ENCODE measurements around the gene ADCK1. TPM values are rescaled to one million over a fixed set of nuclear protein-coding genes. Genes with fewer than 3 reads are reported as not detected.

The ADCK1 gene
- total RNA-seq, 1 donor from 2014 or later, result 6.2 TPM

DNA sequence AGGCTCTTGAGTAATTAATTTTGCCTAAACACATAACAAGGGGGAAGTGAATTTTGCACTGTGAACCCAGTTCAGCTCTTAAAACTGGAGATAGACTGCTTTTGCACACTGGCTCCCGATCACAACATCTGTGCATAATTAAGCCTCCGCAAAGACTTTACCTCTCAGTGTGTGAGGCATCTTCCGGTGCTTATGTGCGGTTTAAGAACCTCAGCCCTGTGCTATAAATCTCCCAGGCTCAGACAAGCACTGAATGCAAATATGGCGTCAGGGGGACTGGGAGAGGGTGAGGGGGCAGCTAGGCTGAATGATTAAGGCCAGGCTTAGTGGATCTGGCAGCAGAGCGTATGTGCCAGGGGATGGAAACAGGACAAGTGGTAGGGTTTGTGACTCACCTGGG lies 103.3 kb downstream of the ADCK1 start:
- Mint-ChIP-seq H3K4me1 (ENCODE audit: unreplicated experiment) (peaks cover 2% of the 10 kb centered on the region), H3K36me3 (ENCODE audit: low read depth, unreplicated experiment) (no peaks in the 10 kb centered on the region)

DNA sequence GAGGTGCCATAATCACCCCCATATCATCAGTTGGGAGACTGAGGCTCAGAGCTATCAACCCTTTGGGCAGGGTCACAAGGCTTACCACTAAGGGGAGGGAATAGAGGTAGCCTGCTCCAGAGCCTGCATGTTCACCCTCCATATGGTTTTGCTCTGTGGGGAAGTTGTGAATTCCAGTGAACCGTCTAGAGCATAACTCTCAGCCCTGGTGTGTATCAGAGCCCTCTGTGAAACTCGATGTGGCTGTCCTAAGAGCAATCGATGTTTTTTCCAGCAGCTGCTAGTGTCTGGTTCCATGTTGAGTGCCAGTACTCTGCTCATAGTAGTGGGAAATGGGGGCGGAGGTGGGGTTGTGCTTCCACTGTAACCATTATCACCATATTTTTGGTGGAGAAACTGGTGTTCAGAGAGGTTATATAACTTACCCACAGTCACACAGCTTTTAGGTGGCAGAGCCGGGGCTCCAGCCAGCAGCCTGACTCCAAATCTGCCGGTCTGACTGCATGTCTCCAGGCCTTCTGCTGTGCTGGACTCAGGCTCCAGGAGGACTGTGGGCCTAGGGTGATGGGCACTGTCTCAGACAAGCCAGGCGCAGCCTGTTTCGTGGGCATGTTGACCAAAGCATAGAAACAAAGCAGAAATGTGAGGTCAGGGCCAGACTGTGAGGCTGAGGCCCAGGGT lies 104.2 kb downstream of the ADCK1 start:
- DNase-seq (ENCODE audit: low spot score), result no peak
- Mint-ChIP-seq H3K27me3 (ENCODE audit: unreplicated experiment) (peaks cover 1% of the 10 kb centered on the region), H3K27ac (ENCODE audit: unreplicated experiment) (no peak overlapping the region), H3K36me3 (ENCODE audit: low read depth, unreplicated experiment) (no peaks in the 10 kb centered on the region), H3K9me3 (ENCODE audit: unreplicated experiment) (no peaks in the 10 kb centered on the region), H3K4me1 (ENCODE audit: unreplicated experiment) (peaks cover 6% of the 10 kb centered on the region), H3K4me3 (ENCODE audit: unreplicated experiment) (no peak overlapping the region)
- TF ChIP-seq, protein P1, sequence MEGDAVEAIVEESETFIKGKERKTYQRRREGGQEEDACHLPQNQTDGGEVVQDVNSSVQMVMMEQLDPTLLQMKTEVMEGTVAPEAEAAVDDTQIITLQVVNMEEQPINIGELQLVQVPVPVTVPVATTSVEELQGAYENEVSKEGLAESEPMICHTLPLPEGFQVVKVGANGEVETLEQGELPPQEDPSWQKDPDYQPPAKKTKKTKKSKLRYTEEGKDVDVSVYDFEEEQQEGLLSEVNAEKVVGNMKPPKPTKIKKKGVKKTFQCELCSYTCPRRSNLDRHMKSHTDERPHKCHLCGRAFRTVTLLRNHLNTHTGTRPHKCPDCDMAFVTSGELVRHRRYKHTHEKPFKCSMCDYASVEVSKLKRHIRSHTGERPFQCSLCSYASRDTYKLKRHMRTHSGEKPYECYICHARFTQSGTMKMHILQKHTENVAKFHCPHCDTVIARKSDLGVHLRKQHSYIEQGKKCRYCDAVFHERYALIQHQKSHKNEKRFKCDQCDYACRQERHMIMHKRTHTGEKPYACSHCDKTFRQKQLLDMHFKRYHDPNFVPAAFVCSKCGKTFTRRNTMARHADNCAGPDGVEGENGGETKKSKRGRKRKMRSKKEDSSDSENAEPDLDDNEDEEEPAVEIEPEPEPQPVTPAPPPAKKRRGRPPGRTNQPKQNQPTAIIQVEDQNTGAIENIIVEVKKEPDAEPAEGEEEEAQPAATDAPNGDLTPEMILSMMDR (IDR thresholded peaks at IDR 0.05; ENCODE audit: unreplicated experiment), result no peak

More for the DNA sequence above, 103.3 kb downstream of the ADCK1 start:
- TF ChIP-seq, protein P1 (IDR thresholded peaks at IDR 0.05; ENCODE audit: unreplicated experiment), result no peak
- no peak overlapping the region for H3K4me3 Mint-ChIP-seq (ENCODE audit: unreplicated experiment)
- peaks cover 1% of the 10 kb centered on the region for H3K27me3 Mint-ChIP-seq (ENCODE audit: unreplicated experiment)
- H3K9me3 Mint-ChIP-seq (ENCODE audit: unreplicated experiment), result no peaks in the 10 kb centered on the region
- no peak for DNase-seq (ENCODE audit: low spot score)
- no peak overlapping the region for H3K27ac Mint-ChIP-seq (ENCODE audit: unreplicated experiment)

DNA sequence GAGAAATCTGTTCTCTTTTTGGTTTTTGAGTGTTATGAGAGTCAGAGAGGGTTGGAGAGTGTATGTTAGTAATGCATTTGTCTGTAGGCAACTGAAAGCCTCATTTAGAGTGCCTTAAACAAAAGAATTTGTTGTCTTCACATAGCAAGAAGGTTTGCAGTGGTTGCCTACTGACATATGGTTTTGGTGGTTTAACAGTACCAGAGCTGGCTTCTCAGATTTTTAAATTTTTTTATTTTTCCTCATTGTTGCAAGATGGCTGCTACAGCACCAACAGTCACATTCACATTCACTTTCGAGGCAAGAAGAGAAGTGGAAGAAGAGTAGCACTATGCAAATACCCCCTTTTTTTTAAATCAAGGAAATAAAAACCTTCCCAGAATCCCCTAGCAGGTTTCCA lies 106.5 kb downstream of the ADCK1 start:
- H3K36me3 Mint-ChIP-seq (ENCODE audit: low read depth, unreplicated experiment), result no peaks in the 10 kb centered on the region
- peaks cover 21% of the 10 kb centered on the region for H3K4me1 Mint-ChIP-seq (ENCODE audit: unreplicated experiment)
- H3K27me3 Mint-ChIP-seq (ENCODE audit: unreplicated experiment), result peaks cover 1% of the 10 kb centered on the region
- H3K9me3 Mint-ChIP-seq (ENCODE audit: unreplicated experiment), result no peaks in the 10 kb centered on the region
- H3K4me3 Mint-ChIP-seq (ENCODE audit: unreplicated experiment), result no peak overlapping the region
- no peak overlapping the region for H3K27ac Mint-ChIP-seq (ENCODE audit: unreplicated experiment)
- DNase-seq (ENCODE audit: low spot score), result no peak
- TF ChIP-seq, protein P1 (IDR thresholded peaks at IDR 0.05; ENCODE audit: unreplicated experiment), result no peak

DNA sequence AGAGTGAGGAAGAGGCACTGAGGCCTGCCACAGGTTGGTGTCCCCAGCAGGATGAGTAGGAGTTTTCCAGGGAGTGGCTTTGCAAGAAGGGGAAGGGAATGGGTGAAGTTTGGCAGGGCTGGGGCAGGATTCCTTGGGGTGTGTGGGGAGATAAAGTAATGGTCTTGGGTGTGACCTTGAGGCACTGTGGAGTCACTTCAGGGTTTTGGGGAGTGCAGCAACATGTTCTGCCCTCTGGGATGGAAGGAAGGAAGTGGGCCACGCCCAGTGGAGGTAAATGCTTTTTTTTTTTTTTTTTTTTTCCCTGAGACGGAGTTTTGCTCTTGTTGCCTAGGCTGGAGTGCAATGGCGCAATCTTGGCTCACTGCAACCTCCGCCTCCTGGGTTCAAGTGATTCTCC lies 108.9 kb downstream of the ADCK1 start:
- Mint-ChIP-seq H3K27ac (ENCODE audit: unreplicated experiment) (no peak overlapping the region), H3K4me1 (ENCODE audit: unreplicated experiment) (peaks cover 21% of the 10 kb centered on the region), H3K27me3 (ENCODE audit: unreplicated experiment) (peaks cover 1% of the 10 kb centered on the region), H3K4me3 (ENCODE audit: unreplicated experiment) (peak overlapping the region; percentile 19), H3K9me3 (ENCODE audit: unreplicated experiment) (no peaks in the 10 kb centered on the region), H3K36me3 (ENCODE audit: low read depth, unreplicated experiment) (no peaks in the 10 kb centered on the region)
- TF ChIP-seq, protein P1 (IDR thresholded peaks at IDR 0.05; ENCODE audit: unreplicated experiment), result no peak
- DNase-seq (ENCODE audit: low spot score), result no peak

DNA sequence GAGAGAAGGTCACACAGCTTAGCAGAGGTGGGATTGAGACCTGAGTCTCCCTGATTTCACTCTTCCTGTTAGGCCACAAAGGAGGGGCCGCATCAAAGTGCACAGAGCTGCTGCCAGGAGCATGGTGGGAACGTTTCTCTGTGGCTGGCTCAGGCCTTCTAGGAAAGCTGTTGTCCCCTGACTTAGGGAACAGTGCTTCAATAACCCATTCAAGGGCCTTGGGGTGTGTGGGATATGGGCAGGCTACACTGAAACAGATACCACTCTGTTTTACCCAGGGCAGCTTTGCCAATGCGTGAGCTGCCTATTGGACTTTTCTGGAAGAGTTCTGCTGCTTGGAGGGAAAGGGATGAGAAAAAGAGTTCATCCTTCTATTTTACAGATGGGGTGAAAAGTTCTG lies 110.0 kb downstream of the ADCK1 start:
- Mint-ChIP-seq H3K27ac (ENCODE audit: unreplicated experiment) (no peak overlapping the region), H3K9me3 (ENCODE audit: unreplicated experiment) (no peaks in the 10 kb centered on the region), H3K4me3 (ENCODE audit: unreplicated experiment) (no peak overlapping the region), H3K27me3 (ENCODE audit: unreplicated experiment) (no peaks in the 10 kb centered on the region), H3K4me1 (ENCODE audit: unreplicated experiment) (peaks cover 21% of the 10 kb centered on the region), H3K36me3 (ENCODE audit: low read depth, unreplicated experiment) (no peaks in the 10 kb centered on the region)
- TF ChIP-seq, protein P1 (IDR thresholded peaks at IDR 0.05; ENCODE audit: unreplicated experiment), result no peak
- DNase-seq (ENCODE audit: low spot score), result no peak

All from endothelial cell (in vitro differentiated cells).